SK-N-MC (cell line): ENCODE results near the gene DCST1.

Experiments used
- DNase-seq: peaks from one replicate; pipeline ENCODE4 v3.0.0-alpha.2; 2011; ENCODE audit warnings: low read depth, low spot score
- H3K27ac ChIP-seq: fragments of 200-600 bp; sonication (generic); 2 replicates; pipeline ENCODE4 v1.5.1; 2016; ENCODE audit warnings: mixed run types
- H3K36me3 ChIP-seq: fragments of 200-600 bp; sonication (generic); 2 replicates; pipeline ENCODE4 v1.6.1; 2017; ENCODE audit warnings: antibody characterized with exemption, low read length, mixed read lengths; ENCODE audit not compliant: insufficient read depth
- H3K4me3 ChIP-seq: fragments of 200-600 bp; sonication (generic); 2 replicates; pipeline ENCODE4 v1.5.1; 2016
- H3K9ac ChIP-seq: fragments of 200-600 bp; sonication (generic); 2 replicates; pipeline ENCODE4 v1.8.0; 2017; ENCODE audit warnings: mixed run types, mixed read lengths; ENCODE audit not compliant: insufficient read length
- H3K9me3 ChIP-seq: fragments of 200-600 bp; sonication (generic); 2 replicates; pipeline ENCODE4 v1.6.1; 2017; ENCODE audit warnings: low read depth, mild to moderate bottlenecking, antibody characterized with exemption, low read length, moderate library complexity, mixed read lengths
- EZH2 ChIP-seq: fragments of 200-600 bp; sonication (generic); IDR thresholded peaks from one replicate; pipeline ENCODE4 v1.6.1; 2017; ENCODE audit warnings: antibody characterized with exemption
- FOXP2 ChIP-seq: optimal IDR thresholded peaks from 2 replicates; pipeline ENCODE3; 2011; ENCODE audit warnings: mild to moderate bottlenecking, moderate library complexity; ENCODE audit not compliant: insufficient read depth; ENCODE audit errors: extremely low read length, control extremely low read depth
- POLR2AphosphoS5 ChIP-seq: IDR thresholded peaks from 2 replicates; pipeline ENCODE4 v1.6.1; 2012; ENCODE audit warnings: mild to moderate bottlenecking, low read depth, low read length, borderline replicate concordance

DCST1 gene

GRCh38 chr1:155086128-155086741 is 52.6 kb downstream of the DCST1 start:
- Histone ChIP-seq H3K36me3 (no peaks in the 10 kb centered on the region), H3K4me3 (peak overlapping the region; percentile 93), H3K9me3 (no peaks in the 10 kb centered on the region), H3K9ac (no peak overlapping the region), H3K27ac (no peak overlapping the region)
- DNase-seq = no peak
- no peak for TF ChIP-seq FOXP2
- no peak for TF ChIP-seq EZH2
- TF ChIP-seq POLR2AphosphoS5 = no peak

- Histone ChIP-seq H3K4me3 (no peak overlapping the region), H3K9me3 (no peaks in the 10 kb centered on the region), H3K9ac (no peak overlapping the region), H3K27ac (no peak overlapping the region), H3K36me3 (no peaks in the 10 kb centered on the region)
- TF ChIP-seq FOXP2 (no peak), POLR2AphosphoS5 (no peak), EZH2 (no peak)
- no peak for DNase-seq
These were observed 53.4 kb downstream of the DCST1 start for GRCh38 chr1:155086856-155087535.

- Histone ChIP-seq H3K9me3 (no peaks in the 10 kb centered on the region), H3K36me3 (no peaks in the 10 kb centered on the region), H3K9ac (no peak overlapping the region), H3K4me3 (peak overlapping the region; percentile 44), H3K27ac (no peak overlapping the region)
- TF ChIP-seq POLR2AphosphoS5 (no peak), FOXP2 (no peak), EZH2 (no peak)
- DNase-seq = no peak
These were observed 57.7 kb downstream of the DCST1 start for GRCh38 chr1:155091071-155092051.

DNA sequence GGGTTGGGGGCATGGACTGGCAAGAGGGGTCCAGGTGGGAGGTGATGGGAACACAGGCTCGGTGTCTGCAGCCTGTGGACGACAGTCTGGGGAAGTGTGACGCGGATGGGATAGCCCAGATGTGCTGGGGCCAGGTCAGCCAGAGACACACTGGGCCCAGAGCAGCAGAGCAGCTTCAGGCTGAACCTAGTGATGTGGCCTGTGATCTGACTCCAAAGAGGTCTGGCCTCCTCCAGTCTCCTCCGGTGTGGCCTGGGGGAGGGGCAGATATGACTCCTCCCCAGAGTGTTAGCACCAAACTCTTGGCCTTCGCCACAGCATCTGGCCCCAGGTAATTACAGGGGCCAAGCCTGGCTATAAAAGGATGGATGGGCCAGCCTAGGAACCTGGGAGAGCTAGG is 58.5 kb downstream of the DCST1 start:
- Histone ChIP-seq H3K9me3 (no peaks in the 10 kb centered on the region), H3K27ac (no peak overlapping the region), H3K9ac (no peak overlapping the region), H3K4me3 (no peak overlapping the region), H3K36me3 (no peaks in the 10 kb centered on the region)
- no peak for DNase-seq
- TF ChIP-seq POLR2AphosphoS5 = no peak
- no peak for TF ChIP-seq FOXP2
- TF ChIP-seq EZH2 = no peak

DNA sequence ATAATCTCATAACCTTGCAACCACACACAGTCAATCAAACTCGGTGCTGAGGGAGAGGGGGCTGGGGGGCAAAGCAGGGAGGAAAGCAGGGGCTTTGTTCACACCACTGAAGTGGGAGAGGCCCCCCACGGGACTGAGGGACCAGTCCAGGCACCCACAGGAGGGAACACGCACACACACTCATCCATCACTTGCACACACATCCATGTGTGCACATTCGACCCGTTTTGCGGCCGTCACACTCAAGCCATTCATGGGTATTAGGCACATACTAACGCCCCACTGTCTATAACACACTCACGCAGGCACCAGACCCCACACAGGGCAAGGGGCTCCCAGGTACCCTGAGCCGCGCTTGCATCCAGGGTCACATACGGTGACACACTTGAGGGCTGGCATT is 59.0 kb downstream of the DCST1 start:
- H3K36me3 ChIP-seq = no peaks in the 10 kb centered on the region
- TF ChIP-seq FOXP2 (no peak), POLR2AphosphoS5 (no peak), EZH2 (no peak)
- H3K9ac ChIP-seq = no peak overlapping the region
- no peak overlapping the region for H3K4me3 ChIP-seq
- H3K9me3 ChIP-seq = no peaks in the 10 kb centered on the region
- DNase-seq = no peak
- H3K27ac ChIP-seq = no peak overlapping the region

GRCh38 chr1:155093911-155094621 is 60.4 kb downstream of the DCST1 start:
- Histone ChIP-seq H3K9me3 (no peaks in the 10 kb centered on the region), H3K36me3 (no peaks in the 10 kb centered on the region), H3K27ac (no peak overlapping the region), H3K4me3 (peak overlapping the region; percentile 33; the same call in 1 of the 2 replicates), H3K9ac (no peak overlapping the region)
- no peak for TF ChIP-seq POLR2AphosphoS5
- no peak for TF ChIP-seq FOXP2
- TF ChIP-seq EZH2 = no peak
- no peak for DNase-seq

DNA sequence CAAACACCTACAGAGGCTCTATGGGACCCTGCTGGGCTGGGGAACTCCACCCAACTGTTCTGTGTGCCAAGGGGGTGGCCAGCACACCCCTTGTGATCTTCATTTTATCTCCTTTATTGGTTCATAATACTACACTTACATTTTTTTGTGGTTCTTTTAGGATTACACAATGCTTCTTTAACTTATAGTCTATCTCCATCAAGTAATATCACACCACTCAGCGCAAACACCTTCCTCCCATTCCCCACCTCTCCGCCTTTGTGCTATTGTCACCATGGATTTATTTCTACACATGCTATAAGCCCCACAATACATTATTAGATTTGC is 61.0 kb downstream of the DCST1 start:
- DNase-seq = no peak
- H3K4me3 ChIP-seq = 0 out of 2 replicates have a peak overlapping the region, but pooled peaks have one; percentile 14
- TF ChIP-seq EZH2 (no peak), POLR2AphosphoS5 (no peak), FOXP2 (no peak)
- no peaks in the 10 kb centered on the region for H3K9me3 ChIP-seq
- H3K36me3 ChIP-seq = no peaks in the 10 kb centered on the region
- no peak overlapping the region for H3K27ac ChIP-seq
- H3K9ac ChIP-seq = no peak overlapping the region
